GM21423 (cell line): ENCODE measurements around the gene TXNIP.

Experiments
- ATAC-seq: cut with Tn5 transposase; IDR thresholded peaks from one replicate; pipeline ENCODE4 v1.9.1; 2021; ENCODE audit warnings: mild to moderate bottlenecking, moderate library complexity; ENCODE audit not compliant: unreplicated experiment

The TXNIP gene

GRCh38 chr1:145946477-145946986, 49.8 kb downstream of the TXNIP start:
- no peak for ATAC-seq

- no peak for ATAC-seq
These were observed 51.8 kb downstream of the TXNIP start for GRCh38 chr1:145944532-145944931.

GRCh38 chr1:145942871-145943270, 53.5 kb downstream of the TXNIP start:
- ATAC-seq: no peak
